GM23248 (cell line): ENCODE measurements around the gene XIAP.

Source experiments
- EZH2 ChIP-seq: fragments of 200-600 bp; sonication (generic); IDR thresholded peaks from 2 replicates; pipeline ENCODE4 v1.6.1; 2018; ENCODE audit warnings: antibody characterized with exemption, mild to moderate bottlenecking; ENCODE audit not compliant: insufficient read depth, poor library complexity, severe bottlenecking
- EZH2phosphoT487 ChIP-seq: fragments of 200-600 bp; sonication (generic); IDR thresholded peaks from 2 replicates; pipeline ENCODE4 v1.6.1; 2018; ENCODE audit warnings: antibody characterized with exemption, moderate library complexity, mild to moderate bottlenecking, low read depth; ENCODE audit not compliant: insufficient read depth

DNA sequence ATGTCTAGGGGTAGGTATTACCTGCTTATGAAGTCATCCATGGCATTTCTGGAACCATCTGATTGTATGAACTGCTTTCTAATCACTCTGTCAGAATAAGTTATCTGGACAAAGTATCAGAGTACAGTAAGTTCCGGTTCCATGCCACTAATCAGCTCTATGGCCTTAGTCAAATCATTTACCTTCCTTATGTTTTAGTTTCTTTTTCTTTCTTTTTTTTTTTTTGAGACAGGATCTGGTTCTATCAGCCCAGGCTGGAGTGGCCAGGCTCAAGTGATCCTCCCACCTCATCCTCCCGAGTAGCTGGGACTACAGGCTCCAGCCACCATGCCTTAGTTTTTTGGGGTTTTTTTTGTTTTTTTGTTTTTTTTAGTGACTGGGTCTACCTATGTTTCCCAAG is 11.5 kb downstream of the XIAP start:
- TF ChIP-seq EZH2 = no peak
- TF ChIP-seq EZH2phosphoT487 = no peak
